K562 (cell line): ENCODE results near the gene NSMF. TPM values are rescaled to one million over a fixed set of nuclear protein-coding genes. Genes with fewer than 3 reads are reported as not detected.

ENCODE experiments used
- ERF ChIP-seq: fragments of 450-650 bp; formaldehyde crosslinking; IDR thresholded peaks from 2 replicates; pipeline ENCODE4 v1.4.0; 2020; ENCODE audit warnings: mild to moderate bottlenecking, mixed read lengths
- MXI1 ChIP-seq: IDR thresholded peaks from 2 replicates; pipeline ENCODE4 v1.6.1; 2011; ENCODE audit warnings: low read depth, mild to moderate bottlenecking, improper control_type of control experiment, low read length
- POLR2B ChIP-seq: fragments of 450-650 bp; IDR thresholded peaks from 2 replicates; pipeline ENCODE4 v1.6.1; 2018; ENCODE audit warnings: low read depth; ENCODE audit not compliant: partially characterized antibody
- SNIP1 ChIP-seq: fragments of 450-650 bp; IDR thresholded peaks from 2 replicates; pipeline ENCODE4 v1.7.1; 2017; ENCODE audit warnings: low read depth, mild to moderate bottlenecking
- polyA plus RNA-seq, 8 experiments: library from polyadenylated mRNA; depleted of rRNA in 4 of 8; stranded (reverse) in 5 of 8; unstranded in 3 of 8; fragments of >200 nt; fragmentation: Nextera tagmentation in 2 of 8; fragmentation: Illumina TruSeq in 1 of 8; extraction: Ambion mirVana in 2 of 8; extraction: Trizol in 1 of 8; gene quantifications; 2 replicates each; pipeline versions ENCODE4 v1.2.1 to v1.2.3, GENCODE V29; 2011 to 2014; ENCODE audit warnings: inconsistent platforms in 1 of 8, missing spikeins in 1 of 8
- total RNA-seq, 7 experiments: library from RNA; depleted of rRNA in 6 of 7; stranded (reverse); fragments of >200 nt in 6 of 7; fragmentation: Illumina TruSeq in 2 of 7; extraction: Trizol in 2 of 7; gene quantifications; 2 replicates each; pipeline versions ENCODE4 v1.2.1 to v1.2.3, GENCODE V29; 2011 to 2021; ENCODE audit warnings: low replicate concordance in 1 of 7
- TF ChIP-seq, protein P1 (sequence below), 2 experiments: IDR thresholded peaks in 1 of 2; conservative IDR thresholded peaks in 1 of 2; 2 replicates each; pipeline ENCODE4 v1.6.1; 2016; ENCODE audit warnings: low read depth in 2 of 2, mild to moderate bottlenecking in 1 of 2, missing compliant biosample characterization in 1 of 2, missing genetic modification characterization in 1 of 2, moderate library complexity in 1 of 2
- TF ChIP-seq, protein P2 (sequence below): fragments of 250-450 bp; sonication (Bioruptor Pico); IDR thresholded peaks from 2 replicates; pipeline ENCODE4 v1.8.0; 2022; ENCODE audit warnings: inconsistent platforms, mild to moderate bottlenecking, moderate library complexity, borderline replicate concordance

NSMF gene
- total and polyA plus RNA-seq, 9 of the 15 experiments (the other 6 are each of a cell fraction or from before 2014, with no cell fraction given) = 0.20 to 82.7 (median 29.3) TPM

DNA sequence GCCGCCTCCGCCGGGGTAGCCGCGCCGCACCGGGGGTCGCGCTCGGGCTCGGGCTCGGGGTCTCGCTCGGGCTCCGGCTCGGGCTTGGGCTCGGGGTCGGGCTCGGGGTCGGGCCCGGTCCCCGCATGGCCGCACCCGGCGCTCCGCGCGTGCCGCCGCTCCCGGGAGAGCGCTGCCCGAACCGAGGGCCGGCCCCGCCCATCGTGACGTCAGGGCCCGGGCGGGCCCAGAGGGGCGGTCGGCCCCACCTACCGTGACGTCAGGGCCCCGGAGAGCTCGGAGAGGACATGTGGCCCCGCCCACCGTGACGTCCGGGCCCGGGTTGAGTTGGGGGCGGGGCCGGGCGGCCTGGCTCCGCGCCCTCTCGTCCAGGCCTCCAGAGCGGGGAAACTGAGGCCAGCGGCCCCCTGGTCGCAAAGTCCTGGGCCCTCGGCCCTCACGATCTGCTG is at the start of gene NSMF (continued):
- TF ChIP-seq, protein P1, sequence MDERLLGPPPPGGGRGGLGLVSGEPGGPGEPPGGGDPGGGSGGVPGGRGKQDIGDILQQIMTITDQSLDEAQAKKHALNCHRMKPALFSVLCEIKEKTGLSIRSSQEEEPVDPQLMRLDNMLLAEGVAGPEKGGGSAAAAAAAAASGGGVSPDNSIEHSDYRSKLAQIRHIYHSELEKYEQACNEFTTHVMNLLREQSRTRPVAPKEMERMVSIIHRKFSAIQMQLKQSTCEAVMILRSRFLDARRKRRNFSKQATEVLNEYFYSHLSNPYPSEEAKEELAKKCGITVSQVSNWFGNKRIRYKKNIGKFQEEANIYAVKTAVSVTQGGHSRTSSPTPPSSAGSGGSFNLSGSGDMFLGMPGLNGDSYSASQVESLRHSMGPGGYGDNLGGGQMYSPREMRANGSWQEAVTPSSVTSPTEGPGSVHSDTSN (CRISPR knock-in tag; IDR thresholded peaks at IDR 0.05; ENCODE audit: low read depth) = no peak
- TF ChIP-seq, protein P1 (tag; conservative IDR thresholded peaks at IDR 0.05; ENCODE audit: low read depth) = no peak
- TF ChIP-seq ERF (peak; percentile 18; the same call in 1 of the 2 replicates), SNIP1 (no peak), POLR2B (no peak), MXI1 (no peak)
- TF ChIP-seq, protein P2, sequence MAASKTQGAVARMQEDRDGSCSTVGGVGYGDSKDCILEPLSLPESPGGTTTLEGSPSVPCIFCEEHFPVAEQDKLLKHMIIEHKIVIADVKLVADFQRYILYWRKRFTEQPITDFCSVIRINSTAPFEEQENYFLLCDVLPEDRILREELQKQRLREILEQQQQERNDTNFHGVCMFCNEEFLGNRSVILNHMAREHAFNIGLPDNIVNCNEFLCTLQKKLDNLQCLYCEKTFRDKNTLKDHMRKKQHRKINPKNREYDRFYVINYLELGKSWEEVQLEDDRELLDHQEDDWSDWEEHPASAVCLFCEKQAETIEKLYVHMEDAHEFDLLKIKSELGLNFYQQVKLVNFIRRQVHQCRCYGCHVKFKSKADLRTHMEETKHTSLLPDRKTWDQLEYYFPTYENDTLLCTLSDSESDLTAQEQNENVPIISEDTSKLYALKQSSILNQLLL (CRISPR knock-in tag) = no peak
- TF ChIP-seq, all 486 proteins: peak for 53
